ENCODE measurements around the gene CHSY1. TPM values are rescaled to one million over a fixed set of nuclear protein-coding genes. Genes with fewer than 3 reads are reported as not detected.

CHSY1 gene
- total RNA-seq, 1 donor from 2014 or later: 23.3 TPM

DNA sequence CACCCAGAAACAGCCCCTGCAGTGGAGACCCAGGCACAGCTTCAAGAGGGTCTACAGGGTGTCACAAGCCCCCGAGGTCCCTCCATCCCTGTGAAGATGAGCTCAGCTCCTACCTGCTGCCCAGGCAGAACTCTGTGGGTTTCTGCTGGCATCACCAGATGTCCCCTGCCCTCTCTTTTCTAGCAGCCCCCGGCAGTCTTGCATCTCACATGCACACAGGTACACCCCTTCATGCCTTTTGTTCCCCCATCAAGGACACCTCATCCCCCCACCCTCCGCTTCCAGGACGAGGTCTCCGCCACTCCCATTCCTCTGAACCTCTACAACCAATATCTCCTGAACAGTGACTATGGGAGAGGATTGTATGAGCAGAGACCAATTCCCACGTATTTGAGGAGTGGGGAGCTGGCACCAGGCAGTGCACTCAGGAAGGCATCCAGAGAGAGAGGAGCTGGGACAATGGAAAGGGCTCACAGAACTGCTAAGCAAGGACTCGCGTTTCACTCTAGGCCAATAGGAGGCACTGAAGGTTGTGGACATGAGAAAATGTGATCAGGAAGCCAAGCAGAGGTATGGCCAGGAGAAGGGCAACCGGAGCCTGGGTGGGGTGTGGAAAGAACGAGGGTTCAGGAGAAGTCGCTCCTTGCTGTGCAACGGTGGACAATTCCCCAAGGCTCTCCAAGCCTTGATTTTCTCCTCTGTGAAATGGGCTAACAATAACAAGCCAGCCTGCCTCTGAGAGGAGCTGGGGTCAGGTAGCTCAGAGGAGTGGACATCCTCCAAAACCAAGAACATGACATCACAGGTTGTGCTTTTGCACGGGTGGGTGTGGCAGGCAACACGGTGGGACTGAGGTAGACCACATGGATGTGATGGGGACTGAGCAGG is 115.2 kb downstream of the CHSY1 start:
- H3K4me3 ChIP-seq: no peak overlapping the region
- DNase-seq (ENCODE audit: low spot score): no peak
- H3K4me2 ChIP-seq: no peak overlapping the region
- H3K27ac ChIP-seq: no peak overlapping the region
- Mint-ChIP-seq H3K4me3 (no peak overlapping the region), H3K27ac (no peak overlapping the region), H3K36me3 (peaks cover 2% of the 10 kb centered on the region), H3K9me3 (peaks cover 7% of the 10 kb centered on the region), H3K27me3 (ENCODE audit: insufficient read depth, low read depth) (peaks cover 7% of the 10 kb centered on the region), H3K4me1 (peaks cover 30% of the 10 kb centered on the region)
- TF ChIP-seq, protein P1, sequence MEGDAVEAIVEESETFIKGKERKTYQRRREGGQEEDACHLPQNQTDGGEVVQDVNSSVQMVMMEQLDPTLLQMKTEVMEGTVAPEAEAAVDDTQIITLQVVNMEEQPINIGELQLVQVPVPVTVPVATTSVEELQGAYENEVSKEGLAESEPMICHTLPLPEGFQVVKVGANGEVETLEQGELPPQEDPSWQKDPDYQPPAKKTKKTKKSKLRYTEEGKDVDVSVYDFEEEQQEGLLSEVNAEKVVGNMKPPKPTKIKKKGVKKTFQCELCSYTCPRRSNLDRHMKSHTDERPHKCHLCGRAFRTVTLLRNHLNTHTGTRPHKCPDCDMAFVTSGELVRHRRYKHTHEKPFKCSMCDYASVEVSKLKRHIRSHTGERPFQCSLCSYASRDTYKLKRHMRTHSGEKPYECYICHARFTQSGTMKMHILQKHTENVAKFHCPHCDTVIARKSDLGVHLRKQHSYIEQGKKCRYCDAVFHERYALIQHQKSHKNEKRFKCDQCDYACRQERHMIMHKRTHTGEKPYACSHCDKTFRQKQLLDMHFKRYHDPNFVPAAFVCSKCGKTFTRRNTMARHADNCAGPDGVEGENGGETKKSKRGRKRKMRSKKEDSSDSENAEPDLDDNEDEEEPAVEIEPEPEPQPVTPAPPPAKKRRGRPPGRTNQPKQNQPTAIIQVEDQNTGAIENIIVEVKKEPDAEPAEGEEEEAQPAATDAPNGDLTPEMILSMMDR (IDR thresholded peaks at IDR 0.05): no peak
- no peak for TF ChIP-seq EZH2phosphoT487 (IDR thresholded peaks at IDR 0.05)
- no peak for TF ChIP-seq EZH2 (IDR thresholded peaks at IDR 0.05)
- no peaks in the 10 kb centered on the region for H4K20me1 ChIP-seq (ENCODE audit: low read depth)
- H2AFZ ChIP-seq (replicated peaks): no peak overlapping the region
- no peaks in the 10 kb centered on the region for H3K79me2 ChIP-seq (ENCODE audit: low read depth)
- no peaks in the 10 kb centered on the region for H3K27me3 ChIP-seq
- peaks cover 5% of the 10 kb centered on the region for H3K4me1 ChIP-seq
- no peaks in the 10 kb centered on the region for H3K36me3 ChIP-seq
- H3F3A ChIP-seq (ENCODE audit: low read depth): no peaks in the 10 kb centered on the region
- H3K9ac ChIP-seq: no peak overlapping the region
- H3K9me3 ChIP-seq (ENCODE audit: low read depth): no peaks in the 10 kb centered on the region

DNA sequence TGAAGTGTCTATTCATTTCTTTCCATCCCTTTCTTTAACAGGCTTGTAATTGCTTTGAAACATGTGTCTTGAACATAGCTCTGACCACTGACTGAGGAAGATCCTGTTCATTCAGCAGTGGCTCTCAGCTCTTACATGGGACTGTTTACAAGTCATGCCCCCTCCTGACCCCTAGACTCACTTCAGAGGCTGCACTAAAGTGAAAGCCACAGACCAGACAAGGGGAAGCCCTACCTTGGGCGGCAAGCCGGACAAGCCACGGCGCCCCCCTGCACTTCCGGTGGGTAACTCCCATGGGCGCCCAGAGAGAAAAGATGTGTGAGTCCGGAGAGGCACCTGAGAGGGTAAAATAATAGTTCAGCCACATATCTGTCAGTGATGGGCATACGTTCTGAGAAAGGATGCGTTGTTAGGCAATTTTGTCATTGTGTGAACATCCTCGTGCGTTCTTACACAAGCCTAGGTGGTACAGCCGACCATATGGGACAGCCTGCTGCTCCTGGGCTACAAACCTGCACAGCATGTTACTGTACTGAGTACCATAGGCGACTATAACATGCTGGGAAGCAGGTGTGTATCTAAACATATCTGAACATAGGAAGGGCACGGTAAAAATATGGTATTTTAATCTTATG is 116.2 kb downstream of the CHSY1 start:
- H3K27ac Mint-ChIP-seq: peak overlapping the region; percentile 86
- TF ChIP-seq, protein P1 (IDR thresholded peaks at IDR 0.05): no peak
- no peak for TF ChIP-seq EZH2 (IDR thresholded peaks at IDR 0.05)
- no peak for TF ChIP-seq EZH2phosphoT487 (IDR thresholded peaks at IDR 0.05)
- Histone ChIP-seq H3K4me1 (peaks cover 5% of the 10 kb centered on the region), H3K36me3 (no peaks in the 10 kb centered on the region), H3K79me2 (ENCODE audit: low read depth) (no peaks in the 10 kb centered on the region), H3K4me3 (no peak overlapping the region), H2AFZ (replicated peaks) (no peak overlapping the region), H3F3A (ENCODE audit: low read depth) (no peaks in the 10 kb centered on the region), H3K27me3 (no peaks in the 10 kb centered on the region), H3K4me2 (no peak overlapping the region), H3K9me3 (ENCODE audit: low read depth) (no peaks in the 10 kb centered on the region), H3K9ac (no peak overlapping the region), H4K20me1 (ENCODE audit: low read depth) (no peaks in the 10 kb centered on the region), H3K27ac (no peak overlapping the region)
- no peak for DNase-seq (ENCODE audit: low spot score)
- H3K4me3 Mint-ChIP-seq: no peak overlapping the region
- peaks cover 30% of the 10 kb centered on the region for H3K4me1 Mint-ChIP-seq
- H3K36me3 Mint-ChIP-seq: peaks cover 2% of the 10 kb centered on the region
- H3K9me3 Mint-ChIP-seq: peaks cover 7% of the 10 kb centered on the region
- H3K27me3 Mint-ChIP-seq (ENCODE audit: insufficient read depth, low read depth): peaks cover 7% of the 10 kb centered on the region

DNA sequence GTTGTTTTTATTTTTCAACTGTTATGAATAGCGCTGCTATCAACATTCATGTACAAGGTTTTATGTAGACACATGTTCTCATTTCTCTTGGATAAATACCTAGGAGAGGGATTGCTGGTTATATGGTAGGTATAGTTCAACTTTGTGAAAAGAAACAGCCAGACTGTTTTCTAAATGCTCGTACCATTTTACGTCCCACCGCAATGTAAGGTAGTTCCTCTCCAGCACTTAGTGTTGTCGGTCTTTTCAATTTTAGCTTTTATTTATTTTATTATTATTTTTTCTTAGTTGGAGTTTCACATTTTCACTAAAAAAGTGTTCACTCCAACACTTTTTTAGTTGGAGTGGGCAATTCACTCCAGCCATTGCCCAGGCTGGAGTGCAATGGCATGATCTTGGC is 117.1 kb downstream of the CHSY1 start:
- Histone ChIP-seq H4K20me1 (ENCODE audit: low read depth) (no peaks in the 10 kb centered on the region), H3K9me3 (ENCODE audit: low read depth) (no peaks in the 10 kb centered on the region), H3K4me2 (no peak overlapping the region), H2AFZ (replicated peaks) (no peak overlapping the region), H3K27me3 (no peaks in the 10 kb centered on the region), H3K79me2 (ENCODE audit: low read depth) (no peaks in the 10 kb centered on the region), H3F3A (ENCODE audit: low read depth) (no peaks in the 10 kb centered on the region), H3K27ac (no peak overlapping the region), H3K36me3 (no peaks in the 10 kb centered on the region), H3K4me3 (no peak overlapping the region), H3K9ac (no peak overlapping the region), H3K4me1 (peaks cover 5% of the 10 kb centered on the region)
- Mint-ChIP-seq H3K9me3 (peaks cover 7% of the 10 kb centered on the region), H3K36me3 (peaks cover 2% of the 10 kb centered on the region), H3K27me3 (ENCODE audit: insufficient read depth, low read depth) (peaks cover 7% of the 10 kb centered on the region), H3K4me1 (peaks cover 25% of the 10 kb centered on the region), H3K4me3 (no peak overlapping the region), H3K27ac (no peak overlapping the region)
- DNase-seq (ENCODE audit: low spot score): no peak
- no peak for TF ChIP-seq EZH2 (IDR thresholded peaks at IDR 0.05)
- TF ChIP-seq, protein P1 (IDR thresholded peaks at IDR 0.05): no peak
- TF ChIP-seq EZH2phosphoT487 (IDR thresholded peaks at IDR 0.05): no peak

All from neural progenitor cell (in vitro differentiated cells).